Measurements from ENCODE around the gene MR1. TPM values are rescaled to one million over a fixed set of nuclear protein-coding genes. Genes with fewer than 3 reads are reported as not detected.

Gene MR1
- polyA plus RNA-seq, 1 of the 3 experiments (the other 2 are of a cell fraction) = 7.0 TPM

DNA sequence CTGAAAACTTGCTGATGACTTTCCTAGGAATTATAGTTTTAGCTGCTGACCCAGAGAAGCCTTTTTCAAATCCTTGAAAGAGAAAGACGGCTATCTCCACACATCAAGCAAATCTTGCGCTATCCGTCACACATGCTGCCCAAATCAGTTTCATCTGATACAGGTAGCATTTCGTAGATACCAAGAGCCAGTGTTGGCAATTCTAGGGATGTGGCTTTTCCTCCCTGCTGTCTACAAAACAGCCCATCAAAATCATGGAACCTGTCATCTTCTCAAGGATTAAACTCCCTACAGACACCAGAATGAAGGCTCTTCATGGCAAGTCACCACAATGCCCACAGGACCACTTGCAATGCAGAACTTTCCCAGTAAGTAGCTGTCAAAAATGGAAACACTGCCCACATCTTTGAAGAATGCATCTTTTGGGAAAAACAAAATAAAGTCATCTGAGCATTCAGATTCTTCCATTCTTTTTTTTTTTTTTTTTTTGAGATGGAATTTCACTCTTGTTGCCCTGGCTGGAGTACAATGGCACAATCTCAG lies 21.5 kb upstream of the MR1 start:
- no peak overlapping the region for H3K4me3 ChIP-seq (ENCODE audit: low read depth in 2 of 2, low read length in 1 of 2)
- ChIA-PET CTCF (interaction anchor here (1.4 kb wide), 1 partner anchor 129 kb away, joined by 3 read pairs; no protein-coding TSS in a partner anchor), POLR2A (no interaction called here)
- H3K27ac ChIP-seq (ENCODE audit: low read depth in 2 of 2, low read length in 1 of 2) = no peak overlapping the region
- no peaks in the 10 kb centered on the region for H3K9me3 ChIP-seq
- H3K79me2 ChIP-seq (ENCODE audit: insufficient read depth) = peaks cover 88% of the 10 kb centered on the region
- H3K9me2 ChIP-seq = no peaks in the 10 kb centered on the region
- DNase-seq = no peak
- H3F3A ChIP-seq (replicated peaks; ENCODE audit: insufficient read depth) = peaks cover 14% of the 10 kb centered on the region
- no peaks in the 10 kb centered on the region for H3K36me3 ChIP-seq (replicated peaks in 1 of 2; ENCODE audit: control insufficient read depth in 1 of 2, insufficient read depth in 2 of 2, low read length in 1 of 2)
- TF ChIP-seq TCF12 (IDR thresholded peaks at IDR 0.05) = no peak
- no peak for TF ChIP-seq NFIC (IDR thresholded peaks at IDR 0.05; ENCODE audit: borderline replicate concordance)
- no peak for TF ChIP-seq GATA2 (CRISPR knock-in tag; IDR thresholded peaks at IDR 0.05)
- TF ChIP-seq, protein P1, sequence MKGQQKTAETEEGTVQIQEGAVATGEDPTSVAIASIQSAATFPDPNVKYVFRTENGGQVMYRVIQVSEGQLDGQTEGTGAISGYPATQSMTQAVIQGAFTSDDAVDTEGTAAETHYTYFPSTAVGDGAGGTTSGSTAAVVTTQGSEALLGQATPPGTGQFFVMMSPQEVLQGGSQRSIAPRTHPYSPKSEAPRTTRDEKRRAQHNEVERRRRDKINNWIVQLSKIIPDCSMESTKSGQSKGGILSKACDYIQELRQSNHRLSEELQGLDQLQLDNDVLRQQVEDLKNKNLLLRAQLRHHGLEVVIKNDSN (IDR thresholded peaks at IDR 0.05; ENCODE audit: borderline replicate concordance, low read depth) = no peak
- TF ChIP-seq JUND (IDR thresholded peaks at IDR 0.05) = no peak
- no peak overlapping the region for H2AFZ ChIP-seq (ENCODE audit: low read depth)
- H3K4me1 ChIP-seq (ENCODE audit: control insufficient read depth in 1 of 2, insufficient read depth in 2 of 2, low read depth in 1 of 2, low read length in 1 of 2) = peaks cover 8 to 10% of the 10 kb centered on the region in 2 experiments; a peak in 3 of 4 replicates
- no peaks in the 10 kb centered on the region for H3K27me3 ChIP-seq (ENCODE audit: insufficient read depth)
- no peak overlapping the region for H3K9ac ChIP-seq
- peaks cover 7% of the 10 kb centered on the region; the same call in 1 of the 2 replicates for H4K20me1 ChIP-seq (ENCODE audit: insufficient read depth)
- H3K4me2 ChIP-seq = no peak overlapping the region
- 98% methylated on average over 4 of the region's 4 CpGs for WGBS (ENCODE audit: low lambda C conversion rate)

DNA sequence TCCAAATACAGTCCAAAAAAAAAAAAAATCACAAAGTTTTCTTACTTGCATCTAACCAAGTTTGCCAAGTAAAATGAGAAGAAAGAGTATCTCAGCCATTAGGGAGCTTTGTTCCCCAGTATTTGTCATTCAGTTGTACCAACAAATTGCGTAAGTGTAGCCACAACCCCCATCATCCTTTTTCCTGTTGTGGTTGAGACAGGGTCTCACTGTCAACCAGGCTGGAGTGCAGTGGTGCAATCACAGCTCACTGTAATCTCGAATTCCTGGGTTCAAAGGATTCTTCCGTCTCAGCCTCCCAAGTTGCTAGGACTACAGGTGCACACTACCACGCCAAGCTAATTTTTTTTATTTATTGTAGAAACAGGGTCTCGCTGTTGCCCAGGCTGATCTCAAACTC lies 20.6 kb upstream of the MR1 start:
- Histone ChIP-seq H3K27ac (ENCODE audit: low read depth in 2 of 2, low read length in 1 of 2) (no peak overlapping the region), H3K79me2 (ENCODE audit: insufficient read depth) (peaks cover 89% of the 10 kb centered on the region), H3K4me1 (ENCODE audit: control insufficient read depth in 1 of 2, insufficient read depth in 2 of 2, low read depth in 1 of 2, low read length in 1 of 2) (peaks cover 8 to 10% of the 10 kb centered on the region in 2 experiments; a peak in 3 of 4 replicates), H3K4me3 (ENCODE audit: low read depth in 2 of 2, low read length in 1 of 2) (no peak overlapping the region), H4K20me1 (ENCODE audit: insufficient read depth) (peaks cover 11% of the 10 kb centered on the region; the same call in 1 of the 2 replicates), H2AFZ (ENCODE audit: low read depth) (no peak overlapping the region), H3K9ac (no peak overlapping the region), H3K4me2 (no peak overlapping the region), H3K27me3 (ENCODE audit: insufficient read depth) (no peaks in the 10 kb centered on the region), H3K9me3 (no peaks in the 10 kb centered on the region), H3F3A (replicated peaks; ENCODE audit: insufficient read depth) (peaks cover 14% of the 10 kb centered on the region), H3K36me3 (replicated peaks in 1 of 2; ENCODE audit: control insufficient read depth in 1 of 2, insufficient read depth in 2 of 2, low read length in 1 of 2) (no peaks in the 10 kb centered on the region), H3K9me2 (no peaks in the 10 kb centered on the region)
- POLR2A ChIA-PET = no interaction called here
- TF ChIP-seq RFX5 (IDR thresholded peaks at IDR 0.05; ENCODE audit: low read length) = no peak
- TF ChIP-seq, protein P2, sequence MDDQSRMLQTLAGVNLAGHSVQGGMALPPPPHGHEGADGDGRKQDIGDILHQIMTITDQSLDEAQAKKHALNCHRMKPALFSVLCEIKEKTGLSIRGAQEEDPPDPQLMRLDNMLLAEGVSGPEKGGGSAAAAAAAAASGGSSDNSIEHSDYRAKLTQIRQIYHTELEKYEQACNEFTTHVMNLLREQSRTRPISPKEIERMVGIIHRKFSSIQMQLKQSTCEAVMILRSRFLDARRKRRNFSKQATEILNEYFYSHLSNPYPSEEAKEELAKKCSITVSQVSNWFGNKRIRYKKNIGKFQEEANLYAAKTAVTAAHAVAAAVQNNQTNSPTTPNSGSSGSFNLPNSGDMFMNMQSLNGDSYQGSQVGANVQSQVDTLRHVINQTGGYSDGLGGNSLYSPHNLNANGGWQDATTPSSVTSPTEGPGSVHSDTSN (IDR thresholded peaks at IDR 0.05) = no peak
- no peak for TF ChIP-seq CHD2 (IDR thresholded peaks at IDR 0.05; ENCODE audit: low read length, partially characterized antibody)
- TF ChIP-seq, protein P3, sequence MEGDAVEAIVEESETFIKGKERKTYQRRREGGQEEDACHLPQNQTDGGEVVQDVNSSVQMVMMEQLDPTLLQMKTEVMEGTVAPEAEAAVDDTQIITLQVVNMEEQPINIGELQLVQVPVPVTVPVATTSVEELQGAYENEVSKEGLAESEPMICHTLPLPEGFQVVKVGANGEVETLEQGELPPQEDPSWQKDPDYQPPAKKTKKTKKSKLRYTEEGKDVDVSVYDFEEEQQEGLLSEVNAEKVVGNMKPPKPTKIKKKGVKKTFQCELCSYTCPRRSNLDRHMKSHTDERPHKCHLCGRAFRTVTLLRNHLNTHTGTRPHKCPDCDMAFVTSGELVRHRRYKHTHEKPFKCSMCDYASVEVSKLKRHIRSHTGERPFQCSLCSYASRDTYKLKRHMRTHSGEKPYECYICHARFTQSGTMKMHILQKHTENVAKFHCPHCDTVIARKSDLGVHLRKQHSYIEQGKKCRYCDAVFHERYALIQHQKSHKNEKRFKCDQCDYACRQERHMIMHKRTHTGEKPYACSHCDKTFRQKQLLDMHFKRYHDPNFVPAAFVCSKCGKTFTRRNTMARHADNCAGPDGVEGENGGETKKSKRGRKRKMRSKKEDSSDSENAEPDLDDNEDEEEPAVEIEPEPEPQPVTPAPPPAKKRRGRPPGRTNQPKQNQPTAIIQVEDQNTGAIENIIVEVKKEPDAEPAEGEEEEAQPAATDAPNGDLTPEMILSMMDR (IDR thresholded peaks at IDR 0.05) = no peak
- no peak for TF ChIP-seq FOXM1 (IDR thresholded peaks at IDR 0.05; ENCODE audit: low read depth)
- no peak for TF ChIP-seq POLR2AphosphoS5 (IDR thresholded peaks at IDR 0.05; ENCODE audit: low read depth, low read length)
- no peak for TF ChIP-seq YY1 (IDR thresholded peaks at IDR 0.05; ENCODE audit: low read depth)
- TF ChIP-seq, protein P4, sequence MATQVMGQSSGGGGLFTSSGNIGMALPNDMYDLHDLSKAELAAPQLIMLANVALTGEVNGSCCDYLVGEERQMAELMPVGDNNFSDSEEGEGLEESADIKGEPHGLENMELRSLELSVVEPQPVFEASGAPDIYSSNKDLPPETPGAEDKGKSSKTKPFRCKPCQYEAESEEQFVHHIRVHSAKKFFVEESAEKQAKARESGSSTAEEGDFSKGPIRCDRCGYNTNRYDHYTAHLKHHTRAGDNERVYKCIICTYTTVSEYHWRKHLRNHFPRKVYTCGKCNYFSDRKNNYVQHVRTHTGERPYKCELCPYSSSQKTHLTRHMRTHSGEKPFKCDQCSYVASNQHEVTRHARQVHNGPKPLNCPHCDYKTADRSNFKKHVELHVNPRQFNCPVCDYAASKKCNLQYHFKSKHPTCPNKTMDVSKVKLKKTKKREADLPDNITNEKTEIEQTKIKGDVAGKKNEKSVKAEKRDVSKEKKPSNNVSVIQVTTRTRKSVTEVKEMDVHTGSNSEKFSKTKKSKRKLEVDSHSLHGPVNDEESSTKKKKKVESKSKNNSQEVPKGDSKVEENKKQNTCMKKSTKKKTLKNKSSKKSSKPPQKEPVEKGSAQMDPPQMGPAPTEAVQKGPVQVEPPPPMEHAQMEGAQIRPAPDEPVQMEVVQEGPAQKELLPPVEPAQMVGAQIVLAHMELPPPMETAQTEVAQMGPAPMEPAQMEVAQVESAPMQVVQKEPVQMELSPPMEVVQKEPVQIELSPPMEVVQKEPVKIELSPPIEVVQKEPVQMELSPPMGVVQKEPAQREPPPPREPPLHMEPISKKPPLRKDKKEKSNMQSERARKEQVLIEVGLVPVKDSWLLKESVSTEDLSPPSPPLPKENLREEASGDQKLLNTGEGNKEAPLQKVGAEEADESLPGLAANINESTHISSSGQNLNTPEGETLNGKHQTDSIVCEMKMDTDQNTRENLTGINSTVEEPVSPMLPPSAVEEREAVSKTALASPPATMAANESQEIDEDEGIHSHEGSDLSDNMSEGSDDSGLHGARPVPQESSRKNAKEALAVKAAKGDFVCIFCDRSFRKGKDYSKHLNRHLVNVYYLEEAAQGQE (IDR thresholded peaks at IDR 0.05; ENCODE audit: low read depth, low read length) = no peak
- no peak for TF ChIP-seq EZH2phosphoT487 (IDR thresholded peaks at IDR 0.05; ENCODE audit: borderline replicate concordance, low read depth)
- no peak for TF ChIP-seq MXI1 (IDR thresholded peaks at IDR 0.05; ENCODE audit: low read depth, low read length)
- TF ChIP-seq, protein P1 (IDR thresholded peaks at IDR 0.05; ENCODE audit: borderline replicate concordance, low read depth) = no peak
- TF ChIP-seq RXRA (IDR thresholded peaks at IDR 0.05; ENCODE audit: borderline replicate concordance, low read depth) = no peak
- no peak for TF ChIP-seq NFIC (IDR thresholded peaks at IDR 0.05; ENCODE audit: borderline replicate concordance)
- no peak for TF ChIP-seq GABPA (IDR thresholded peaks at IDR 0.05; ENCODE audit: low read depth)
- 92% methylated on average over 5 of the region's 5 CpGs for WGBS (ENCODE audit: low lambda C conversion rate)
- no peak for DNase-seq
- CTCF ChIA-PET = interaction anchor here (0.8 kb wide), 1 partner anchor 76 kb away, joined by 3 read pairs; no protein-coding TSS in a partner anchor

All from SK-N-SH (cell line).